GM12878 (cell line): ENCODE data around the gene METAP1D. TPM values are rescaled to one million over a fixed set of nuclear protein-coding genes. Genes with fewer than 3 reads are reported as not detected.

ENCODE experiments used
- ESRRA ChIP-seq: IDR thresholded peaks from 2 replicates; pipeline ENCODE4 v1.6.1; 2012; ENCODE audit warnings: mild to moderate bottlenecking, low read length, improper control_type of control experiment
- EZH2 ChIP-seq: IDR thresholded peaks from 2 replicates; pipeline ENCODE4 v1.6.1; 2012; ENCODE audit warnings: low read depth, mild to moderate bottlenecking, control low read depth, inconsistent platforms, low read length, borderline replicate concordance; ENCODE audit not compliant: control insufficient read depth
- HDGF ChIP-seq: fragments of 450-650 bp; IDR thresholded peaks from 2 replicates; pipeline ENCODE4 v1.6.1; 2016; ENCODE audit warnings: antibody characterized with exemption
- IKZF1 ChIP-seq: fragments of 450-650 bp; conservative IDR thresholded peaks from 2 replicates; pipeline ENCODE4 v1.6.1; 2017; ENCODE audit warnings: antibody characterized with exemption, mild to moderate bottlenecking
- IRF4 ChIP-seq: IDR thresholded peaks from 2 replicates; pipeline ENCODE4 v1.6.1; 2011; ENCODE audit warnings: low read depth, low read length
- JUND ChIP-seq: IDR thresholded peaks from 2 replicates; pipeline ENCODE4 v1.6.1; 2012; ENCODE audit warnings: low read depth, mild to moderate bottlenecking, low read length, improper control_type of control experiment, moderate library complexity
- KLF5 ChIP-seq: fragments of 450-650 bp; IDR thresholded peaks from 2 replicates; pipeline ENCODE4 v1.6.1; 2014; ENCODE audit warnings: mild to moderate bottlenecking; ENCODE audit not compliant: partially characterized antibody
- LARP7 ChIP-seq: fragments of 450-650 bp; IDR thresholded peaks from 2 replicates; pipeline ENCODE4 v1.6.1; 2017; ENCODE audit warnings: mild to moderate bottlenecking
- MEF2B ChIP-seq: fragments of 450-650 bp; IDR thresholded peaks from 2 replicates; pipeline ENCODE4 v1.6.1; 2018; ENCODE audit warnings: mild to moderate bottlenecking, moderate library complexity; ENCODE audit not compliant: partially characterized antibody, poor library complexity, severe bottlenecking
- RCOR1 ChIP-seq: conservative IDR thresholded peaks from 2 replicates; pipeline ENCODE4 v1.6.1; 2012; ENCODE audit warnings: low read depth, low read length, improper control_type of control experiment
- RUNX3 ChIP-seq: IDR thresholded peaks from 2 replicates; pipeline ENCODE4 v1.6.1; 2012; ENCODE audit warnings: low read length, inconsistent platforms
- STAT1 ChIP-seq: fragments of 450-650 bp; conservative IDR thresholded peaks from 2 replicates; pipeline ENCODE4 v1.6.1; 2014; ENCODE audit warnings: antibody characterized with exemption, mild to moderate bottlenecking
- SUPT20H ChIP-seq: IDR thresholded peaks from 2 replicates; pipeline ENCODE4 v1.6.1; 2011; ENCODE audit warnings: low read depth, mild to moderate bottlenecking, low read length, moderate library complexity, borderline replicate concordance; ENCODE audit not compliant: control insufficient read depth
- ZZZ3 ChIP-seq: IDR thresholded peaks from 2 replicates; pipeline ENCODE4 v1.6.1; 2011; ENCODE audit warnings: low read depth; ENCODE audit not compliant: control insufficient read depth, insufficient read length
- polyA plus RNA-seq, 11 experiments: library from polyadenylated mRNA; depleted of rRNA in 4 of 11; unstranded in 6 of 11; stranded (reverse) in 5 of 11; fragments of >200 nt; fragmentation: Nextera tagmentation in 4 of 11; fragmentation: Illumina TruSeq in 1 of 11; extraction: Ambion mirVana in 4 of 11; extraction: Trizol in 1 of 11; gene quantifications; 1 replicate in 1 of 11; 2 replicates in 10 of 11; pipeline versions ENCODE4 v1.2.1 to v1.2.3, GENCODE V29; 2011 to 2016; ENCODE audit warnings: inconsistent platforms in 2 of 11, missing spikeins in 2 of 11, low read depth in 1 of 11
- total RNA-seq, 4 experiments: library from RNA; depleted of rRNA in 3 of 4; stranded (reverse); fragments of >200 nt in 3 of 4; fragmentation: Illumina TruSeq in 1 of 4; extraction: Trizol in 1 of 4; gene quantifications; 2 replicates each; pipeline versions ENCODE4 v1.2.1 to v1.2.3, GENCODE V29; 2013 to 2021
- TF ChIP-seq, protein P1 (sequence below): fragments of 450-650 bp; IDR thresholded peaks from 2 replicates; pipeline ENCODE4 v1.6.1; 2016; ENCODE audit warnings: mild to moderate bottlenecking, moderate library complexity, borderline replicate concordance
- TF ChIP-seq, protein P2 (sequence below): IDR thresholded peaks from 2 replicates; pipeline ENCODE4 v1.6.1; 2012; ENCODE audit warnings: low read depth, low read length, improper control_type of control experiment
- TF ChIP-seq, protein P3 (sequence below), 3 experiments: IDR thresholded peaks in 2 of 3; conservative IDR thresholded peaks in 1 of 3; 2 replicates each; pipeline ENCODE4 v1.5.1; 2011; ENCODE audit warnings: low read depth in 3 of 3, low read length in 3 of 3, mild to moderate bottlenecking in 3 of 3, control low read depth in 2 of 3, moderate library complexity in 2 of 3, inconsistent platforms in 1 of 3, mixed read lengths in 1 of 3; ENCODE audit not compliant: control insufficient read depth in 2 of 3, insufficient read depth in 1 of 3; ENCODE audit errors: extremely low read depth in 1 of 3
- TF ChIP-seq, protein P4 (sequence below): IDR thresholded peaks from 2 replicates; pipeline ENCODE4 v1.6.1; 2011; ENCODE audit warnings: low read depth, low read length, improper control_type of control experiment, borderline replicate concordance
- TF ChIP-seq, protein P5 (sequence below): IDR thresholded peaks from 2 replicates; pipeline ENCODE4 v1.6.1; 2011; ENCODE audit warnings: mild to moderate bottlenecking, low read depth, low read length, moderate library complexity; ENCODE audit not compliant: insufficient replicate concordance

METAP1D gene
- total and polyA plus RNA-seq, 10 of the 15 experiments (the other 5 are each of a cell fraction or from before 2014, with no cell fraction given), result 4.5 to 12.1 (median 7.8) TPM

DNA sequence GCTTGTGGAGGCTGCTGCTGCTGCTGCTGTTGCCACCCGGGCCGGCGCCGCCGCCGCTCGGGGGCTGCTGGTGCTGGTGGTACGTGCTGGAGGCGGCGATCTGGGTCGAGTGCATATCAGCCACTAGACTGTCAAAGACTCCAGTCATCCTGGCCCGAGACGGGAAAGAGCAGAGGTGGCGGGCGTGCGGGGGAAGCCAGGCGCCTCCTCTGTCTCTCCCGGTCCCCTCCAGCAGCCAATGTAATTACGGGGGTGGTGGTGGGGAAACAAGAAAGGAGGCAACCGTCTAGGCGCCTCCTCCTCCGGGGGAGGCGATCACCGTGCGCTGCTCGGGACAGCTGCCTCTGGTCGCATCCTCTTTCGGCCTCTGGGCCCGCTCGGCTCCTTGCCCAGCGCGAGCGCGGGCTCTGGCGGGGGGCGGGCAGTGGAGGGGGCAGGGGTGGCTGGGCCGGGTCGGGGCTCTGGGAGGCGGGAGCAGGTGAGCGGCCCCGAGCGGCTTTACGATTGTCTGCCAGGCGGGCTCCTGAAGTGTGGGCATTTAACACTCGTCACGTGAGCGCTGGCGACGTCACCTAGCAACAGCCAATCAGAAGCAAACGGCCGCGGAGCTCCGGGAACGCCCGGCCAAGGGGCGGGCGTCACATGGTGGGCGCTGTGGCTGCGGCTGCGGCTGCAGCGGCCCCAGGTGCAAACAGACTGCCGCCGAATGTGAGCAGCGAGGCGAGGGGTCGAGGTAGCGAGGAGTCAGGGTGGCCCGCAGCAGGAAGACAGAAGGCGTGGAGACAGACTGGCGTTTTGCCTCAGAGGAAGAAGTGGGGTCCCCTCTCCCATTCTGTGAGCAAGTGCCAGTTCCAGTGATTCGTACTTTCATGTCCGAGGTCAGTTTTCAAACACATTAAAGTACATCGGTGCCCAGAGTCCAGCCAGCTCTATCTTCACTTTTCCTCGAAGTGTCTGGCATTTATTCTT is 102.9 kb downstream of the METAP1D start, which contains the start of gene DLX2 (continued):
- TF ChIP-seq, protein P1, sequence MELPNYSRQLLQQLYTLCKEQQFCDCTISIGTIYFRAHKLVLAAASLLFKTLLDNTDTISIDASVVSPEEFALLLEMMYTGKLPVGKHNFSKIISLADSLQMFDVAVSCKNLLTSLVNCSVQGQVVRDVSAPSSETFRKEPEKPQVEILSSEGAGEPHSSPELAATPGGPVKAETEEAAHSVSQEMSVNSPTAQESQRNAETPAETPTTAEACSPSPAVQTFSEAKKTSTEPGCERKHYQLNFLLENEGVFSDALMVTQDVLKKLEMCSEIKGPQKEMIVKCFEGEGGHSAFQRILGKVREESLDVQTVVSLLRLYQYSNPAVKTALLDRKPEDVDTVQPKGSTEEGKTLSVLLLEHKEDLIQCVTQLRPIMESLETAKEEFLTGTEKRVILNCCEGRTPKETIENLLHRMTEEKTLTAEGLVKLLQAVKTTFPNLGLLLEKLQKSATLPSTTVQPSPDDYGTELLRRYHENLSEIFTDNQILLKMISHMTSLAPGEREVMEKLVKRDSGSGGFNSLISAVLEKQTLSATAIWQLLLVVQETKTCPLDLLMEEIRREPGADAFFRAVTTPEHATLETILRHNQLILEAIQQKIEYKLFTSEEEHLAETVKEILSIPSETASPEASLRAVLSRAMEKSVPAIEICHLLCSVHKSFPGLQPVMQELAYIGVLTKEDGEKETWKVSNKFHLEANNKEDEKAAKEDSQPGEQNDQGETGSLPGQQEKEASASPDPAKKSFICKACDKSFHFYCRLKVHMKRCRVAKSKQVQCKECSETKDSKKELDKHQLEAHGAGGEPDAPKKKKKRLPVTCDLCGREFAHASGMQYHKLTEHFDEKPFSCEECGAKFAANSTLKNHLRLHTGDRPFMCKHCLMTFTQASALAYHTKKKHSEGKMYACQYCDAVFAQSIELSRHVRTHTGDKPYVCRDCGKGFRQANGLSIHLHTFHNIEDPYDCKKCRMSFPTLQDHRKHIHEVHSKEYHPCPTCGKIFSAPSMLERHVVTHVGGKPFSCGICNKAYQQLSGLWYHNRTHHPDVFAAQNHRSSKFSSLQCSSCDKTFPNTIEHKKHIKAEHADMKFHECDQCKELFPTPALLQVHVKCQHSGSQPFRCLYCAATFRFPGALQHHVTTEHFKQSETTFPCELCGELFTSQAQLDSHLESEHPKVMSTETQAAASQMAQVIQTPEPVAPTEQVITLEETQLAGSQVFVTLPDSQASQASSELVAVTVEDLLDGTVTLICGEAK, result no peak
- TF ChIP-seq JUND, result no peak
- no peak for TF ChIP-seq IRF4
- TF ChIP-seq, protein P2, sequence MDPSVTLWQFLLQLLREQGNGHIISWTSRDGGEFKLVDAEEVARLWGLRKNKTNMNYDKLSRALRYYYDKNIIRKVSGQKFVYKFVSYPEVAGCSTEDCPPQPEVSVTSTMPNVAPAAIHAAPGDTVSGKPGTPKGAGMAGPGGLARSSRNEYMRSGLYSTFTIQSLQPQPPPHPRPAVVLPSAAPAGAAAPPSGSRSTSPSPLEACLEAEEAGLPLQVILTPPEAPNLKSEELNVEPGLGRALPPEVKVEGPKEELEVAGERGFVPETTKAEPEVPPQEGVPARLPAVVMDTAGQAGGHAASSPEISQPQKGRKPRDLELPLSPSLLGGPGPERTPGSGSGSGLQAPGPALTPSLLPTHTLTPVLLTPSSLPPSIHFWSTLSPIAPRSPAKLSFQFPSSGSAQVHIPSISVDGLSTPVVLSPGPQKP, result no peak
- no peak for TF ChIP-seq ZZZ3
- TF ChIP-seq HDGF, result no peak
- TF ChIP-seq, protein P3, sequence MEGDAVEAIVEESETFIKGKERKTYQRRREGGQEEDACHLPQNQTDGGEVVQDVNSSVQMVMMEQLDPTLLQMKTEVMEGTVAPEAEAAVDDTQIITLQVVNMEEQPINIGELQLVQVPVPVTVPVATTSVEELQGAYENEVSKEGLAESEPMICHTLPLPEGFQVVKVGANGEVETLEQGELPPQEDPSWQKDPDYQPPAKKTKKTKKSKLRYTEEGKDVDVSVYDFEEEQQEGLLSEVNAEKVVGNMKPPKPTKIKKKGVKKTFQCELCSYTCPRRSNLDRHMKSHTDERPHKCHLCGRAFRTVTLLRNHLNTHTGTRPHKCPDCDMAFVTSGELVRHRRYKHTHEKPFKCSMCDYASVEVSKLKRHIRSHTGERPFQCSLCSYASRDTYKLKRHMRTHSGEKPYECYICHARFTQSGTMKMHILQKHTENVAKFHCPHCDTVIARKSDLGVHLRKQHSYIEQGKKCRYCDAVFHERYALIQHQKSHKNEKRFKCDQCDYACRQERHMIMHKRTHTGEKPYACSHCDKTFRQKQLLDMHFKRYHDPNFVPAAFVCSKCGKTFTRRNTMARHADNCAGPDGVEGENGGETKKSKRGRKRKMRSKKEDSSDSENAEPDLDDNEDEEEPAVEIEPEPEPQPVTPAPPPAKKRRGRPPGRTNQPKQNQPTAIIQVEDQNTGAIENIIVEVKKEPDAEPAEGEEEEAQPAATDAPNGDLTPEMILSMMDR (IDR thresholded peaks at IDR 0.05 in 2 of 3, conservative IDR thresholded peaks at IDR 0.05 in 1 of 3; ENCODE audit: control insufficient read depth in 2 of 3, extremely low read depth in 1 of 3, insufficient read depth in 1 of 3, low read depth in 3 of 3, low read length in 3 of 3), result no peak
- peak; percentile 65 for TF ChIP-seq RUNX3
- no peak for TF ChIP-seq IKZF1
- TF ChIP-seq LARP7, result 0 out of 2 replicates have a peak, but pooled peaks have one; percentile 24
- no peak for TF ChIP-seq EZH2
- TF ChIP-seq SUPT20H, result no peak
- no peak for TF ChIP-seq STAT1
- TF ChIP-seq, protein P4, sequence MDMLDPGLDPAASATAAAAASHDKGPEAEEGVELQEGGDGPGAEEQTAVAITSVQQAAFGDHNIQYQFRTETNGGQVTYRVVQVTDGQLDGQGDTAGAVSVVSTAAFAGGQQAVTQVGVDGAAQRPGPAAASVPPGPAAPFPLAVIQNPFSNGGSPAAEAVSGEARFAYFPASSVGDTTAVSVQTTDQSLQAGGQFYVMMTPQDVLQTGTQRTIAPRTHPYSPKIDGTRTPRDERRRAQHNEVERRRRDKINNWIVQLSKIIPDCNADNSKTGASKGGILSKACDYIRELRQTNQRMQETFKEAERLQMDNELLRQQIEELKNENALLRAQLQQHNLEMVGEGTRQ, result peak; percentile 79
- peak; percentile 87; the same call in 1 of the 2 replicates for TF ChIP-seq RCOR1
- TF ChIP-seq ESRRA, result no peak
- TF ChIP-seq, protein P5, sequence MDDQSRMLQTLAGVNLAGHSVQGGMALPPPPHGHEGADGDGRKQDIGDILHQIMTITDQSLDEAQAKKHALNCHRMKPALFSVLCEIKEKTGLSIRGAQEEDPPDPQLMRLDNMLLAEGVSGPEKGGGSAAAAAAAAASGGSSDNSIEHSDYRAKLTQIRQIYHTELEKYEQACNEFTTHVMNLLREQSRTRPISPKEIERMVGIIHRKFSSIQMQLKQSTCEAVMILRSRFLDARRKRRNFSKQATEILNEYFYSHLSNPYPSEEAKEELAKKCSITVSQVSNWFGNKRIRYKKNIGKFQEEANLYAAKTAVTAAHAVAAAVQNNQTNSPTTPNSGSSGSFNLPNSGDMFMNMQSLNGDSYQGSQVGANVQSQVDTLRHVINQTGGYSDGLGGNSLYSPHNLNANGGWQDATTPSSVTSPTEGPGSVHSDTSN, result no peak
- no peak for TF ChIP-seq MEF2B
- no peak for TF ChIP-seq KLF5
